NCI-H146 (cell line): ENCODE measurements around the gene ZNF583.

Experiments used
- DNase-seq: peaks from one replicate; lab custom pipeline; 2025; lab: John Stamatoyannopoulos, UW

Gene ZNF583

GRCh38 chr19:56474308-56474707, 70.2 kb downstream of the ZNF583 start:
- DNase-seq = no peak

- no peak for DNase-seq
These were observed 72.0 kb downstream of the ZNF583 start for GRCh38 chr19:56476093-56476492.
